ENCODE data around the gene TMEM114.
A peak's percentile ranks its signal among the peaks of the same experiment; 100 is the strongest.

The TMEM114 gene

GRCh38 chr16:8589900-8590688 lies at the start of gene TMEM114:
TSS of gene TMEM114 (minus strand) at chr16:8590511. CDS start at chr16:8589838, 673 bp downstream.
- no peak for DNase-seq (ENCODE audit: insufficient read length, low spot score)
- no peak for FAIRE-seq

GRCh38 chr16:8639694-8640093 lies 49.4 kb upstream of the TMEM114 start:
- no peak for DNase-seq (ENCODE audit: insufficient read length, low spot score)
- no peak for FAIRE-seq

GRCh38 chr16:8634991-8635736 lies 44.9 kb upstream of the TMEM114 start:
- DNase-seq (ENCODE audit: insufficient read length, low spot score), result no peak
- no peak for FAIRE-seq

DNA sequence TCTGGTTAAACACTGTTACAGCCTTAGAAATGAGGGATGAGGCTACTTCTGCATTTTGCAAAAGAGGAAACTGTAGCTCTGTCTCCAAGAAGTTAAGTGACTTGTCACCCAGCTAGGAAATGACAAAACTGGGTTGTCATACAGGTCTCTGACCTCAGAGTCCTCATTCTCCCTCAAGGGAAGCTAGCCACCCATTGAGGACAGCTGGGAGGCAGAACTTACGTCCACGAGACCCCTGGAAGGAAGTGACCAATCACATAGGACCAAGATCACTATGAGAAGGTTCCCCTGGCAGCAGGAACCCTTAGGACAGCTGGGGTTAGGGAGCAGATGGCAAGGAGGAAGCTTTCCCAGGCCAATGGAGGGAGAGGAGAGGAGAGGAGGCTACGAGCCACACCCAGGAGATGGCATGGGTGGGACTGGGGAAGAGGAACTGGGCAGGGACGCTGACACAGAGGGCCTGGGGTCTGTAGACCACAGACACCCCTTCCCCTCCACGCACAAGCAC lies 42.4 kb upstream of the TMEM114 start:
- DNase-seq (ENCODE audit: insufficient read length, low spot score) (no peak), FAIRE-seq (no peak)

DNA sequence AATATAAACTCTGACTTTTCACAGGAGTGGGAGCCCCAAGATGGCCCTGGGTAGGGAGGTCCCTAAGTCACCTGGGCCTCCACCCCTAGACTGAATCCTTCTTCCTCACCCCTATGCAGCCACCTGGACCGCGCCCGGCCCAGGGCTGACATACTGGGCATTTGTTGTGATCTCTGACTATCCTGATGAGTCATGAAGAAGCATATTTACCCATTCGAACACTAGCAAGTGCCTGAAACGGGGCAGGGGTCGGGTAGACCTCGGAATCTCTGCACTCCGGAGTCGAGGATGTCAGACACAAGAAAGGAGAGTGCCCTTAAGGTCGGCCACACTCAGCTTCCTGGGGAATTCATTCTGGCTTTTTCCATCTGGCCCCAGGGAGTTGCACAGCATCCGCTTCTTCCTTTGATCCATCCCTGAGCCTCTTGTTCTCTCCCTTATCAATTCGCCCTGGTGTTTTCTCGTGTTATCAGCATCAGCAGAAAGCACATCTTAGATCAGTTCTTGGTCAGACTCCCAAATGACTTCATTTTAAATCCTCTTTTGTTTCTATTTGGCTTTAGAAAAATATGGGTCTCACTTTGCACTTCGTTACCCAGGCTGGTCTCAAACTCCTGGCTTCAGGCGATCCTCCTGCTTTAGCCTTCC lies 41.6 kb upstream of the TMEM114 start:
- no peak for FAIRE-seq
- no peak for DNase-seq (ENCODE audit: insufficient read length, low spot score)

DNA sequence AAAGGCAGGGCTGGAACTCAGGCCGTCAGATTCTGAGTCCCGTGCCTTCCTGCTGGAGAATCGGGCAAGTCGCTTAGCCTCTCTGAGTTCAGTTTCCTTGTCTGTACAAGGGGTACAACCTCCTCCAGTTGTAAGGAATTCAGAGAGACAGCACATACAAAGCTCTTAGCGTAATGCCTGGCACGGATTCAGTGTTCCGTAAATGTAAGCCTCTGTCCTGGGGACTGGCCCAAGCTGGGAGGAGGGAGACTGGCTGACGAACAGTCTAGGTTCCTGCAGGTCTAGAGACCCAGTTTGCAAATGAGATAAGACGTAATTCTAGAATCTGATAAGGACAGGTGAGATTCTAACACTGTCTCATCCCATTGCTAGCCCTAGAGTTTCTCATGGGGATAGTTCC lies 41.1 kb upstream of the TMEM114 start:
- DNase-seq (ENCODE audit: insufficient read length, low spot score), result no peak
- FAIRE-seq, result no peak

DNA sequence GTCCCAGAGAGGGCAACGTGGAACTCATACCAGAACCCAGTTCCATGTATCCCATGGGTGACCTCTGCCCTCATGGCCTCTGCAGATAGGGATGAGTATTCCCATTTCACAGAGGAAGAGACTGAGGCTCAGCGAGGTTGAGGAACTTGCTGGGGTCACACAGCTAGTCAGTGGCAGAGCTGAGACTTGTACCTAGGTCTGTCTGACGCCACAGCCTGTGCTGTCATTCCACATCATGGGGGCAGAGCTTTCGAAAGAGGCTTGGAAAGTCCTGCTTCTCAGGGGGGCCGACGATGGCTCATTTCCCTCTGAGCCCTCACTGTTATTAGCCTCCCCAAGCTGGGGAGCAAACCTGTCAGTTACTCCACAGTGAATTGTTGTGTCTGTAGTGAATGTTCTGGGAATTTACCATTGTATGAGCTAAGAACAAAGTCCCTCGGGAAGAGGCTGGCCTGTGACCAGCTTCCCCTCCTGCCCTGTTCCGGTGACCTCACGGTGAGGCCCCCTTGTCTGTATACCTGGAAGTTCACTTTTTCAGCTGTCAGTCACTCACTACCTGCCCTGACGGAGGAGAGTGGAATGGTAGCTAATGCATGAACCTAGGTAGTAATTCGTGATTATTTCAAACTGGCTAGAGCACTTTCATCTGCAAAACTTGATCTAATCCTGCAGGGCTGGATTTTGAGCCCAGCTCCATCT lies 40.1 kb upstream of the TMEM114 start:
- FAIRE-seq (no peak), DNase-seq (ENCODE audit: insufficient read length, low spot score) (no peak)

DNA sequence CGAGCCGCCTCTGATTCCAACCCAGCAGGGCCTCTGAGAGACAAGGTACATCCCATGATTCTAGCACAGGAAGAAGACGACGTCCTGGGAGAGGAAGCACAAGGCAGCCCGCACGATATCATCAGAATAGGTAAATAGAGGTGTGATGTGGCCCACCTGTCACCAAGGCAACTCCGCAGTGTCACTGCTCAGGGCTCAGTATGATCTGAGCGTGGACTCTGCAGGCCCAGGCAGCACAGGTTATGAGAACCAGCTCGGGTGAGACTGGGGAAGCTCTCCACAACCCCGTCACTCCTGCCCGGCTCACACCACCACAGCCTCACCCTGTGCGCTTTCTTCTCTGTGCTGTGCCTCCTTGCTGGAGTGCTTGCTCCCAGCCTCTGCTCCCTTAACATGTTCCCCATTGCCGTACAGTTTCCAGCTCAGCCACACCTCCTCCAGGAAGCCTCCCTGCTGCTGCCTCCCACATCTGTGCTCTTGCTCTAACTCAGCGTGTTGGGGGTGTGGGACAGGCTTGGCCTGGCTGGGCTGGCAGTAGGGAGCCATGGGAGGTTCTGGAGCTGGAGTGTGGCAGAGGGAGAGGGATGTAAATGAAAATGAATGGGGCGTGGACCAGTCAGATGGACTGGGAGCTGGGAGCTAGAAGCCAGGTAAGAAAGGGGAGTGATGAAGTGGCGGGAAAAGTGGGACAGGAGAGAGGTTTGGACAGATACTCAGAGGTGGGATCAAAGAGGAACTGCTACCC lies 38.8 kb upstream of the TMEM114 start:
- FAIRE-seq, result no peak
- no peak for DNase-seq (ENCODE audit: insufficient read length, low spot score)

DNA sequence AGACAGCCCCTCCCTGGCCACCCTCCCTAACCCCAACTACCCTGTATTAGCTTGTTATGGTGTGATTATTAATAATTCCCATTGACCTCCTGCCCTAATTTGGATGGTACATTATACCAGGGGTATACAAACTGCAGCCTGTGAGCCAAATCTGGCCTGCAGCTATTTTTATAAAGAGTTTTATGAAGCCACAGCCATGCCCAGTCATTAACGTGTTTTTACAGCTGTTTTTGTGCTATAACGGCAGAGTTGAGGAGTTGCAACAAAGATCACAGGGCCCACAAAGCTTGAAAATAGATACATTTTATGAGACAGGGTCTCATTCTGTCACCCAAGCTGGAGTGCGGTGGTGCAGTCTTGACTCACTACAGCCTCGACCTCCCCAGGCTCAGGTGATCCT lies 37.1 kb upstream of the TMEM114 start:
- DNase-seq (ENCODE audit: insufficient read length, low spot score) (no peak), FAIRE-seq (no peak)

DNA sequence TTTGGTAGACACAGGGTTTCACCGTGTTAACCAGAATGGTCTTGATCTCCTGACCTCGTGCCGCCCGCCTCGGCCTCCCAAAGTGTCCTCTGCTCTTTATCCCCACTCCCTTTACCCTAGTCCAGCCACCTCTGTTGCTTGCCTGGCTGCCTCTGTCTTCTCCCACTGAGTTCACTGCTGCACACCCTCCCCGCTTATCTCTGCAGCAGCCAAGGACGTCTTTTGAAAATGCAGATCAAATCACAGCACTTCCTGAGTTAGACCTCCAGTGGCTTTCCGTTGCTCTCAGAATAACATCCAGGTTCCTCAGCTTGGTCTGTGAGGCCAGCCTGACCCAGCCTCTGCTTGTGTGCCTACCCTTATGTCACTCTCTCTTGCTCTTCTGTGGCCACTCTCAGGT lies 36.6 kb upstream of the TMEM114 start:
- DNase-seq (ENCODE audit: insufficient read length, low spot score) (no peak), FAIRE-seq (no peak)

GRCh38 chr16:8625491-8626087 lies 35.3 kb upstream of the TMEM114 start:
- FAIRE-seq, result no peak
- no peak for DNase-seq (ENCODE audit: insufficient read length, low spot score)

GRCh38 chr16:8623634-8624033 lies 33.3 kb upstream of the TMEM114 start:
- FAIRE-seq, result no peak
- no peak for DNase-seq (ENCODE audit: insufficient read length, low spot score)

GRCh38 chr16:8622315-8622656 lies 32.0 kb upstream of the TMEM114 start:
- no peak for FAIRE-seq
- no peak for DNase-seq (ENCODE audit: insufficient read length, low spot score)

GRCh38 chr16:8621572-8622314 lies 31.4 kb upstream of the TMEM114 start, which contains the start of gene METTL22:
TSS of gene METTL22 (plus strand) at chr16:8621698. CDS start at chr16:8625666, 3,968 bp downstream.
- DNase-seq (ENCODE audit: insufficient read length, low spot score) (peak; percentile 96), FAIRE-seq (peak; percentile 97)

GRCh38 chr16:8621222-8621571 lies 30.9 kb upstream of the TMEM114 start:
- FAIRE-seq, result no peak
- DNase-seq (ENCODE audit: insufficient read length, low spot score), result no peak

DNA sequence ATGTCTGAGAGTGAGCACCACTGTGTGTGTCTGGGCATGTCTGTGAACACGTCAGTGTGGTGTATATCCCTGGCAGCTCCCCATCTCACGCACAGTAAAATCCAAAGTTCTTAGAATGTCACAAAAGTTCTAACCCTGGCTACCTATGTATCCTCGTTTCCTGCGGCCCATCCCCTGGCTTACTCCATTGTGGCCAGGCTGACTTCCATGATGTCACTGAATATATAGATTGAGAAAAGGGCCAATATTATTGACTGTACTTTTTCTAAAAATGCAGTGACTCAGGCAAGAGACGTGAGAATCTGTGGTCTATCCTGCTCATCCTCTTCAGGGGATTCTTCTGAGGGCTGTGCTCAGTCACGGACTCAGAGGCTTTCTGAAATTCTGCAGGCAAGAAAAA lies 30.2 kb upstream of the TMEM114 start:
- FAIRE-seq, result no peak

GRCh38 chr16:8619671-8620370 lies 29.5 kb upstream of the TMEM114 start:
- DNase-seq (ENCODE audit: insufficient read length, low spot score), result no peak
- no peak for FAIRE-seq

More for the DNA sequence above, 30.2 kb upstream of the TMEM114 start:
- DNase-seq (ENCODE audit: insufficient read length, low spot score), result no peak

- peak; percentile 13 for FAIRE-seq
These were observed 24.2 kb upstream of the TMEM114 start for GRCh38 chr16:8614435-8615029.

More at GRCh38 chr16:8614435-8615029, 24.2 kb upstream of the TMEM114 start:
- no peak for DNase-seq (ENCODE audit: insufficient read length, low spot score)
